HCT116 (cell line): Measurements from ENCODE around the gene LTA4H. TPM values are rescaled to one million over a fixed set of nuclear protein-coding genes. Genes with fewer than 3 reads are reported as not detected.

Experiments
- ATAC-seq: fragments of 200-7000 bp; cut with Tn5 transposase; 2 replicates; pipeline ENCODE4 v1.9.1; 2020; ENCODE audit warnings: mild to moderate bottlenecking, moderate library complexity
- BruUV-seq: library from RNA; stranded (reverse); fragments of 400-500 nt; replicated peaks from 2 replicates; lab custom pipeline; 2021; lab: Mats Ljungman, UMichigan
- CTCF ChIA-PET: fragments of 300-600 bp; sonication (Branson Sonifier 250); formaldehyde crosslinking; loops from one replicate; lab custom pipeline; 2021; ENCODE audit warnings: antibody characterized with exemption; lab: Charles Lee
- POLR2A ChIA-PET: fragments of 300-600, 350-600 bp; sonication (Branson Sonifier 250); formaldehyde crosslinking; loops from one replicate; lab custom pipeline; 2021; ENCODE audit warnings: antibody characterized with exemption; lab: Charles Lee
- RAD21 ChIA-PET, 2 experiments: fragments of 300-600 bp; sonication (Branson Sonifier 250); formaldehyde crosslinking; loops; one replicate each; lab custom pipeline; 2023; ENCODE audit warnings: low total read pairs in 2 of 2; ENCODE audit not compliant: uncharacterized antibody in 2 of 2, unreplicated experiment in 2 of 2, low non-redundant PET in 1 of 2; lab: Charles Lee
- DNase-seq: peaks from one replicate; pipeline ENCODE4 v3.0.0-alpha.2; 2010; ENCODE audit warnings: low read depth, low spot score
- H2AFZ ChIP-seq: fragments of 200-600 bp; shearing (Covaris generic), sonication (generic); 2 replicates; pipeline ENCODE4 v1.6.1; 2017; ENCODE audit warnings: low read depth, mixed run types, mixed read lengths, antibody characterized with exemption, low read length; ENCODE audit not compliant: poor library complexity, severe bottlenecking
- H3K27ac ChIP-seq: 2 replicates; pipeline ENCODE4 v1.5.1; 2012; ENCODE audit warnings: low read depth, low read length
- H3K27me3 ChIP-seq: fragments of 200-600 bp; sonication (generic); 2 replicates; pipeline ENCODE4 v1.6.1; 2016; ENCODE audit warnings: mixed run types, low read length, mixed read lengths; ENCODE audit not compliant: insufficient read depth
- H3K36me3 ChIP-seq, 2 experiments: fragments of 200-500 bp in 1 of 2; fragments of 200-600 bp in 1 of 2; sonication (Bioruptor generic) in 1 of 2; sonication (generic) in 1 of 2; 2 replicates each; pipeline versions ENCODE4 v1.5.1 to v1.6.1; 2014 to 2016; ENCODE audit warnings: low read length in 2 of 2, inconsistent platforms in 1 of 2, mixed read lengths in 1 of 2, mixed run types in 1 of 2; ENCODE audit not compliant: insufficient read depth in 2 of 2, control insufficient read depth in 1 of 2
- H3K4me1 ChIP-seq, 2 experiments: fragments of 200-600 bp in 1 of 2; sonication (generic) in 1 of 2; 2 replicates each; pipeline versions ENCODE4 v1.5.1 to v1.6.1; 2012 to 2017; ENCODE audit warnings: low read length in 2 of 2, inconsistent platforms in 1 of 2, mild to moderate bottlenecking in 1 of 2, mixed read lengths in 1 of 2, mixed run types in 1 of 2, moderate library complexity in 1 of 2; ENCODE audit not compliant: insufficient read depth in 2 of 2, control insufficient read depth in 1 of 2
- H3K4me2 ChIP-seq: fragments of 200-600 bp; sonication (generic); 2 replicates; pipeline ENCODE4 v1.6.1; 2017; ENCODE audit warnings: mixed run types, low read length, mixed read lengths
- H3K4me3 ChIP-seq, 2 experiments: fragments of 200-600 bp in 1 of 2; sonication (generic) in 1 of 2; replicated peaks in 1 of 2; 2 replicates each; pipeline ENCODE4 v1.5.1; 2011 to 2016; ENCODE audit warnings: low read length in 2 of 2, control low read depth in 1 of 2, low read depth in 1 of 2, mild to moderate bottlenecking in 1 of 2, mixed read lengths in 1 of 2, mixed run types in 1 of 2
- H3K79me2 ChIP-seq: fragments of 200-600 bp; sonication (generic); 2 replicates; pipeline ENCODE4 v1.6.1; 2017; ENCODE audit warnings: mild to moderate bottlenecking, mixed run types, low read length, moderate library complexity, mixed read lengths; ENCODE audit not compliant: insufficient read depth
- H3K9ac ChIP-seq: fragments of 200-600 bp; sonication (generic); 2 replicates; pipeline ENCODE4 v1.6.1; 2016; ENCODE audit warnings: low read length, mixed read lengths
- H3K9me2 ChIP-seq: fragments of 200-600 bp; sonication (generic), shearing (Covaris generic); 2 replicates; pipeline ENCODE4 v1.6.1; 2017; ENCODE audit warnings: mixed run types, mild to moderate bottlenecking, moderate library complexity; ENCODE audit not compliant: insufficient read depth
- H3K9me3 ChIP-seq, 2 experiments: fragments of 200-500 bp in 1 of 2; fragments of 200-600 bp in 1 of 2; sonication (Bioruptor generic) in 1 of 2; sonication (generic) in 1 of 2; 2 replicates each; pipeline ENCODE4 v1.6.1; 2014 to 2017; ENCODE audit warnings: low read length in 2 of 2, mixed read lengths in 2 of 2, inconsistent platforms in 1 of 2, low read depth in 1 of 2, mild to moderate bottlenecking in 1 of 2, mixed run types in 1 of 2, moderate library complexity in 1 of 2; ENCODE audit not compliant: control insufficient read depth in 1 of 2, insufficient read depth in 1 of 2
- H4K20me1 ChIP-seq: fragments of 200-600 bp; sonication (generic), shearing (Covaris generic); 2 replicates; pipeline ENCODE4 v1.6.1; 2017; ENCODE audit warnings: mixed run types, mild to moderate bottlenecking, moderate library complexity; ENCODE audit not compliant: insufficient read depth
- EGR1 ChIP-seq: IDR thresholded peaks from 2 replicates; pipeline ENCODE4 v1.6.1; 2012; ENCODE audit warnings: low read depth
- ELF1 ChIP-seq: IDR thresholded peaks from 2 replicates; pipeline ENCODE4 v1.6.1; 2012; ENCODE audit warnings: low read depth, borderline replicate concordance
- EZH2 ChIP-seq: fragments of 200-600 bp; sonication (generic); IDR thresholded peaks from 2 replicates; pipeline ENCODE4 v1.6.1; 2017; ENCODE audit warnings: antibody characterized with exemption, mixed run types
- JUND ChIP-seq: IDR thresholded peaks from 2 replicates; pipeline ENCODE4 v1.6.1; 2012
- SIN3A ChIP-seq: IDR thresholded peaks from 2 replicates; pipeline ENCODE4 v1.6.1; 2012; ENCODE audit warnings: low read depth
- SP1 ChIP-seq: IDR thresholded peaks from 2 replicates; pipeline ENCODE4 v1.6.1; 2012; ENCODE audit warnings: low read depth
- TCF7L2 ChIP-seq: IDR thresholded peaks from 2 replicates; pipeline ENCODE4 v1.7.0; 2011; ENCODE audit warnings: borderline replicate concordance, inconsistent platforms; ENCODE audit not compliant: insufficient read depth, insufficient read length; ENCODE audit errors: extremely low read depth
- YY1 ChIP-seq: IDR thresholded peaks from 2 replicates; pipeline ENCODE4 v1.6.1; 2011; ENCODE audit warnings: low read length, low read depth, moderate library complexity, mild to moderate bottlenecking; ENCODE audit not compliant: insufficient replicate concordance; ENCODE audit errors: extremely low read depth
- intact Hi-C: fragments of 100-400 bp; cut with micrococcal nuclease; formaldehyde crosslinking; loops from 2 replicates; pipeline ENCODE4 v1.10.0; 2022
- total RNA-seq: library from RNA; stranded (reverse); gene quantifications from one replicate; pipeline ENCODE4 v1.2.1, GENCODE V29; 2021; ENCODE audit not compliant: unreplicated experiment
- TF ChIP-seq, protein P1 (sequence below), 3 experiments: fragments of 200-600 bp in 1 of 3; sonication (generic) in 1 of 3; IDR thresholded peaks in 2 of 3; conservative IDR thresholded peaks in 1 of 3; 2 replicates each; pipeline ENCODE4 v1.5.1; 2012 to 2017; ENCODE audit warnings: low read depth in 2 of 3, low read length in 2 of 3, antibody characterized with exemption in 1 of 3, borderline replicate concordance in 1 of 3, control low read depth in 1 of 3, mild to moderate bottlenecking in 1 of 3, mixed read lengths in 1 of 3, mixed run types in 1 of 3, moderate library complexity in 1 of 3; ENCODE audit not compliant: insufficient read depth in 1 of 3
- TF ChIP-seq, protein P2 (sequence below): IDR thresholded peaks from 2 replicates; pipeline ENCODE4 v1.6.1; 2012; ENCODE audit warnings: low read depth
- TF ChIP-seq, protein P3 (sequence below): IDR thresholded peaks from 2 replicates; pipeline ENCODE4 v1.6.1; 2011; ENCODE audit warnings: mild to moderate bottlenecking, low read length, moderate library complexity; ENCODE audit not compliant: insufficient replicate concordance; ENCODE audit errors: extremely low read depth

Gene LTA4H
- total RNA-seq, 1 experiment from 2014 or later, result 163 TPM

DNA sequence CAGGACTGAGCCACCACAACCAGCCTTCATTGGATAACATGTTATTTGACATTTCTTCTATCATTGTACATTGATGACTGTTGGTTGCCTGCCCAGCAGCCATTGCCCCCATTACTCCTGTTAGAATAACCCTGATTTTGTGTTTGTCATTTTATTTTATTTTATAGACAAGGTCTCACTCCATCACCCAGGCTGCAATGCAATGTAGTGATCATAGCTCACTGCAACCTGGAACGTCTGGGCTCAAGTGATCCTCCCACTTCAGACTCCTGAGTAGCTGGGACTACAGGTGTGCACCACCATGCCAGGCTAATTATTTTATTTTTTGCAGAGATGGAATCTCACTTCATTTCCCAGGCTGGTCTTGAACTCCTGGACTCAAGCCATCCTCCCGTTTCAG lies 33.2 kb upstream of the LTA4H start:
- ChIA-PET RAD21 (no interaction called here), CTCF (interaction anchor here (1.2 kb wide), 1 partner anchor 147 kb away, joined by 4 read pairs; no protein-coding TSS in a partner anchor), POLR2A (no interaction called here)
- H3K27me3 ChIP-seq, result no peaks in the 10 kb centered on the region
- no peaks in the 10 kb centered on the region for H4K20me1 ChIP-seq
- DNase-seq, result no peak
- no peak overlapping the region for H3K4me3 ChIP-seq
- H2AFZ ChIP-seq, result no peak overlapping the region
- peaks cover 0 to 16% of the 10 kb centered on the region in 2 experiments; a peak in 2 of 4 replicates for H3K4me1 ChIP-seq
- no TSS peak for BruUV-seq
- no peaks in the 10 kb centered on the region for H3K9me3 ChIP-seq
- intact Hi-C loops, result no loop called here
- no peak overlapping the region for H3K27ac ChIP-seq
- H3K36me3 ChIP-seq, result no peaks in the 10 kb centered on the region
- H3K9ac ChIP-seq, result no peak overlapping the region
- TF ChIP-seq EZH2 (no peak), TCF7L2 (no peak), SP1 (no peak), YY1 (no peak), SIN3A (no peak), JUND (no peak), ELF1 (no peak), EGR1 (no peak)
- TF ChIP-seq, protein P1, sequence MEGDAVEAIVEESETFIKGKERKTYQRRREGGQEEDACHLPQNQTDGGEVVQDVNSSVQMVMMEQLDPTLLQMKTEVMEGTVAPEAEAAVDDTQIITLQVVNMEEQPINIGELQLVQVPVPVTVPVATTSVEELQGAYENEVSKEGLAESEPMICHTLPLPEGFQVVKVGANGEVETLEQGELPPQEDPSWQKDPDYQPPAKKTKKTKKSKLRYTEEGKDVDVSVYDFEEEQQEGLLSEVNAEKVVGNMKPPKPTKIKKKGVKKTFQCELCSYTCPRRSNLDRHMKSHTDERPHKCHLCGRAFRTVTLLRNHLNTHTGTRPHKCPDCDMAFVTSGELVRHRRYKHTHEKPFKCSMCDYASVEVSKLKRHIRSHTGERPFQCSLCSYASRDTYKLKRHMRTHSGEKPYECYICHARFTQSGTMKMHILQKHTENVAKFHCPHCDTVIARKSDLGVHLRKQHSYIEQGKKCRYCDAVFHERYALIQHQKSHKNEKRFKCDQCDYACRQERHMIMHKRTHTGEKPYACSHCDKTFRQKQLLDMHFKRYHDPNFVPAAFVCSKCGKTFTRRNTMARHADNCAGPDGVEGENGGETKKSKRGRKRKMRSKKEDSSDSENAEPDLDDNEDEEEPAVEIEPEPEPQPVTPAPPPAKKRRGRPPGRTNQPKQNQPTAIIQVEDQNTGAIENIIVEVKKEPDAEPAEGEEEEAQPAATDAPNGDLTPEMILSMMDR (IDR thresholded peaks at IDR 0.05 in 2 of 3, conservative IDR thresholded peaks at IDR 0.05 in 1 of 3; ENCODE audit: borderline replicate concordance in 1 of 3, insufficient read depth in 1 of 3, low read depth in 2 of 3, low read length in 2 of 3), result no peak
- TF ChIP-seq, protein P2, sequence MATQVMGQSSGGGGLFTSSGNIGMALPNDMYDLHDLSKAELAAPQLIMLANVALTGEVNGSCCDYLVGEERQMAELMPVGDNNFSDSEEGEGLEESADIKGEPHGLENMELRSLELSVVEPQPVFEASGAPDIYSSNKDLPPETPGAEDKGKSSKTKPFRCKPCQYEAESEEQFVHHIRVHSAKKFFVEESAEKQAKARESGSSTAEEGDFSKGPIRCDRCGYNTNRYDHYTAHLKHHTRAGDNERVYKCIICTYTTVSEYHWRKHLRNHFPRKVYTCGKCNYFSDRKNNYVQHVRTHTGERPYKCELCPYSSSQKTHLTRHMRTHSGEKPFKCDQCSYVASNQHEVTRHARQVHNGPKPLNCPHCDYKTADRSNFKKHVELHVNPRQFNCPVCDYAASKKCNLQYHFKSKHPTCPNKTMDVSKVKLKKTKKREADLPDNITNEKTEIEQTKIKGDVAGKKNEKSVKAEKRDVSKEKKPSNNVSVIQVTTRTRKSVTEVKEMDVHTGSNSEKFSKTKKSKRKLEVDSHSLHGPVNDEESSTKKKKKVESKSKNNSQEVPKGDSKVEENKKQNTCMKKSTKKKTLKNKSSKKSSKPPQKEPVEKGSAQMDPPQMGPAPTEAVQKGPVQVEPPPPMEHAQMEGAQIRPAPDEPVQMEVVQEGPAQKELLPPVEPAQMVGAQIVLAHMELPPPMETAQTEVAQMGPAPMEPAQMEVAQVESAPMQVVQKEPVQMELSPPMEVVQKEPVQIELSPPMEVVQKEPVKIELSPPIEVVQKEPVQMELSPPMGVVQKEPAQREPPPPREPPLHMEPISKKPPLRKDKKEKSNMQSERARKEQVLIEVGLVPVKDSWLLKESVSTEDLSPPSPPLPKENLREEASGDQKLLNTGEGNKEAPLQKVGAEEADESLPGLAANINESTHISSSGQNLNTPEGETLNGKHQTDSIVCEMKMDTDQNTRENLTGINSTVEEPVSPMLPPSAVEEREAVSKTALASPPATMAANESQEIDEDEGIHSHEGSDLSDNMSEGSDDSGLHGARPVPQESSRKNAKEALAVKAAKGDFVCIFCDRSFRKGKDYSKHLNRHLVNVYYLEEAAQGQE, result no peak
- TF ChIP-seq, protein P3, sequence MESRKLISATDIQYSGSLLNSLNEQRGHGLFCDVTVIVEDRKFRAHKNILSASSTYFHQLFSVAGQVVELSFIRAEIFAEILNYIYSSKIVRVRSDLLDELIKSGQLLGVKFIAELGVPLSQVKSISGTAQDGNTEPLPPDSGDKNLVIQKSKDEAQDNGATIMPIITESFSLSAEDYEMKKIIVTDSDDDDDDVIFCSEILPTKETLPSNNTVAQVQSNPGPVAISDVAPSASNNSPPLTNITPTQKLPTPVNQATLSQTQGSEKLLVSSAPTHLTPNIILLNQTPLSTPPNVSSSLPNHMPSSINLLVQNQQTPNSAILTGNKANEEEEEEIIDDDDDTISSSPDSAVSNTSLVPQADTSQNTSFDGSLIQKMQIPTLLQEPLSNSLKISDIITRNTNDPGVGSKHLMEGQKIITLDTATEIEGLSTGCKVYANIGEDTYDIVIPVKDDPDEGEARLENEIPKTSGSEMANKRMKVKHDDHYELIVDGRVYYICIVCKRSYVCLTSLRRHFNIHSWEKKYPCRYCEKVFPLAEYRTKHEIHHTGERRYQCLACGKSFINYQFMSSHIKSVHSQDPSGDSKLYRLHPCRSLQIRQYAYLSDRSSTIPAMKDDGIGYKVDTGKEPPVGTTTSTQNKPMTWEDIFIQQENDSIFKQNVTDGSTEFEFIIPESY, result no peak
- no peak overlapping the region for H3K4me2 ChIP-seq
- no peaks in the 10 kb centered on the region for H3K9me2 ChIP-seq
- H3K79me2 ChIP-seq, result no peaks in the 10 kb centered on the region
- no peak for ATAC-seq
